Progenitor cell of endocrine pancreas (in vitro differentiated cells): ENCODE data around the gene SLC23A1. TPM values are rescaled to one million over a fixed set of nuclear protein-coding genes. Genes with fewer than 3 reads are reported as not detected.

ENCODE experiments used
- DNase-seq: peaks from one replicate; pipeline ENCODE4 v3.0.0; 2021; ENCODE audit warnings: low spot score; ENCODE audit not compliant: unreplicated experiment
- H3K27ac Mint-ChIP-seq: 2 replicates; pipeline ENCODE4 v1.8.0; 2021; ENCODE audit warnings: mild to moderate bottlenecking, moderate library complexity, mixed read lengths
- H3K27me3 Mint-ChIP-seq: 2 replicates; pipeline ENCODE4 v1.8.0; 2021; ENCODE audit warnings: mixed read lengths
- H3K36me3 Mint-ChIP-seq: 2 replicates; pipeline ENCODE4 v1.8.0; 2022; ENCODE audit warnings: mixed read lengths; ENCODE audit not compliant: insufficient read depth
- H3K4me1 Mint-ChIP-seq: 2 replicates; pipeline ENCODE4 v1.8.0; 2021; ENCODE audit warnings: low read depth, mixed read lengths
- H3K4me3 Mint-ChIP-seq: 2 replicates; pipeline ENCODE4 v1.8.0; 2021; ENCODE audit warnings: low read depth, mild to moderate bottlenecking, moderate library complexity, mixed read lengths
- H3K9me3 Mint-ChIP-seq: 2 replicates; pipeline ENCODE4 v1.8.0; 2021; ENCODE audit warnings: low read depth, mixed read lengths
- CTCF ChIP-seq: fragments of 200-600 bp; sonication (generic); IDR thresholded peaks from one replicate; pipeline ENCODE4 v1.5.0; 2021; ENCODE audit warnings: antibody characterized with exemption, mild to moderate bottlenecking; ENCODE audit not compliant: unreplicated experiment
- total RNA-seq: library from RNA; stranded (reverse); gene quantifications from 2 replicates; pipeline ENCODE4 v1.2.1, GENCODE V29; 2021

Gene SLC23A1
- total RNA-seq, 1 donor from 2014 or later = 0.48 TPM

DNA sequence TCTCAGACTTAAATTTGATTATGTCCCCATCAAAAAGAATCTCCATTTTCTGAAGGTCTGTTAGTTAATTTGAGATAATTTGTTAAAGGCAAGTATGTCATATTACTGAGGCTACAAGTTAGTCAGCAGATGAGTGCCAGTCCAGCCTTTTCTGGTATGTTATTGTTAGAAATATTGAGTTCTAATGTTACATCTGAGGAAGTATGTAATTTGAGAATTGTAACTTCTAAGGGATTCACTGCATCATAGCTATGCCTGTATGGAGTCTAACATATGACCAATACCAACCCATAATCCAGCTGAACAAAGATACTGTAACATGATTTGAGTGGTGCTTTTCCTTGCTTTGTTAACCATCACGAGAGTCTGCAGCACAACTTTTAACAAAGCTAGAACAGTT lies 13.9 kb downstream of the SLC23A1 start:
- H3K27ac Mint-ChIP-seq = no peak overlapping the region
- no peak for TF ChIP-seq CTCF
- no peak overlapping the region for H3K4me3 Mint-ChIP-seq
- no peaks in the 10 kb centered on the region for H3K4me1 Mint-ChIP-seq
- H3K36me3 Mint-ChIP-seq = peaks cover 18% of the 10 kb centered on the region
- H3K9me3 Mint-ChIP-seq = no peaks in the 10 kb centered on the region
- no peak for DNase-seq
- H3K27me3 Mint-ChIP-seq = no peaks in the 10 kb centered on the region

DNA sequence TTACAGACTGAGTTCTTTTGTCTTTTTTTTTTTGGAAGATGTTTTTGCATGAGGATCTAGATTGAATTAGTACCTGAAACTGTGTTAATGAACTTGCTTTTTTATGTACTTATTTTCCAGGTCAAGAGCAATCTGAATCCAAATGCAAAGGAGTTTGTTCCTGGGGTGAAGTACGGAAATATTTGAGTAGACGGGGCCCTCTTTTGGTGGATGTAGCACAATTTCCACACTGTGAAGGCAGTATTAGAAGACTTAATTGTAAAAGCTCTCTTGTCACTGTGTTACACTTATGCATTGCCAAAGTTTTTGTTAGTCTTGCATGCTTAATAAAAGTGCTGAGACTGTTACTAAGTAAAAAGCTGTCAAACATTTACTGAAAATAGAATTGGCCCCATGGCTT lies 14.5 kb downstream of the SLC23A1 start:
- Mint-ChIP-seq H3K27ac (no peak overlapping the region), H3K4me3 (no peak overlapping the region), H3K9me3 (no peaks in the 10 kb centered on the region), H3K4me1 (no peaks in the 10 kb centered on the region), H3K27me3 (no peaks in the 10 kb centered on the region), H3K36me3 (peaks cover 23% of the 10 kb centered on the region)
- DNase-seq = no peak
- no peak for TF ChIP-seq CTCF

DNA sequence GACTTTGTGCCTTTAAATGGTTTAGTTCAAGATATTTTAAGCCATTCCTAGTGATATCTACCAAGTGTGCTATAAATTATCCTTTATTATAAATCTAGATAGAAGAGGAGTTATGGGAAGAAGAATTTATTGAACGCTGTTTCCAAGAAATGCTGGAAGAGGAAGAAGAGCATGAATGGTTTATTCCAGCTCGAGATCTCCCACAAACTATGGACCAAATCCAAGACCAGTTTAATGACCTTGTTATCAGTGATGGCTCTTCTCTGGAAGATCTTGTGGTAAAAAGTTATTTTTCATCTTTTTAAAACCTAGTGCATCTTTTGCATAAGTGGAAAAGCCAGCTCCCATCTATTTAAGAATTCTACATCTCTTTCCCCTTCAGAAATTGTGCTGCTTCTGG lies 18.6 kb downstream of the SLC23A1 start:
- DNase-seq = no peak
- Mint-ChIP-seq H3K27ac (no peak overlapping the region), H3K4me1 (no peaks in the 10 kb centered on the region), H3K4me3 (no peak overlapping the region), H3K9me3 (no peaks in the 10 kb centered on the region), H3K36me3 (peaks cover 24% of the 10 kb centered on the region), H3K27me3 (no peaks in the 10 kb centered on the region)
- TF ChIP-seq CTCF = no peak

DNA sequence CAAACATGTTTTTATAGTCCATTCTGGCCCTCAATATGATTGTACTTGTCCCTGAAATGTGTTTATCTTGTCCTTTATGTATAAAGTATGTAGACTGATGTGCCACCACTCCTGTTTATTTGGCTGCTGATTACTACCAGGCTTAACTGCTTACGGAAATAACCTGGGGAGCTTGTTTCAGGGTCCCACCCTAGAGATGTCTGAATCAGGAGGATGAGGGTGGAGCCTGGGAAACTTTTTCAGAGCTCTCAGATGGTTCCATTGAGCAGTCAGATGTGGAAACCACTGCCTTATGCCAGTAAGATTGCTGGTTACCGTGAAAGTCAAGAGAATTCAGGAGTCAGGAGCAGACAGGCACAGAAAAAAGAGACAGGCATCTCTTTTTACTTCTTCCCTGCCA lies 19.2 kb downstream of the SLC23A1 start:
- H3K27me3 Mint-ChIP-seq = no peaks in the 10 kb centered on the region
- H3K9me3 Mint-ChIP-seq = no peaks in the 10 kb centered on the region
- H3K36me3 Mint-ChIP-seq = peaks cover 24% of the 10 kb centered on the region
- no peak overlapping the region for H3K27ac Mint-ChIP-seq
- DNase-seq = no peak
- no peak for TF ChIP-seq CTCF
- H3K4me1 Mint-ChIP-seq = no peaks in the 10 kb centered on the region
- no peak overlapping the region for H3K4me3 Mint-ChIP-seq

- Mint-ChIP-seq H3K27me3 (no peaks in the 10 kb centered on the region), H3K36me3 (peaks cover 30% of the 10 kb centered on the region), H3K27ac (no peak overlapping the region), H3K9me3 (no peaks in the 10 kb centered on the region), H3K4me1 (peaks cover 5% of the 10 kb centered on the region), H3K4me3 (no peak overlapping the region)
- DNase-seq = no peak
- no peak for TF ChIP-seq CTCF
These were observed 21.2 kb downstream of the SLC23A1 start for GRCh38 chr5:139361835-139362429.
